ENCODE results near the gene PRPF31. TPM values are rescaled to one million over a fixed set of nuclear protein-coding genes. Genes with fewer than 3 reads are reported as not detected.
A peak's percentile ranks its signal among the peaks of the same experiment; 100 is the strongest.

Gene PRPF31
- total RNA-seq, 1 experiment from 2014 or later, result 84.4 TPM

DNA sequence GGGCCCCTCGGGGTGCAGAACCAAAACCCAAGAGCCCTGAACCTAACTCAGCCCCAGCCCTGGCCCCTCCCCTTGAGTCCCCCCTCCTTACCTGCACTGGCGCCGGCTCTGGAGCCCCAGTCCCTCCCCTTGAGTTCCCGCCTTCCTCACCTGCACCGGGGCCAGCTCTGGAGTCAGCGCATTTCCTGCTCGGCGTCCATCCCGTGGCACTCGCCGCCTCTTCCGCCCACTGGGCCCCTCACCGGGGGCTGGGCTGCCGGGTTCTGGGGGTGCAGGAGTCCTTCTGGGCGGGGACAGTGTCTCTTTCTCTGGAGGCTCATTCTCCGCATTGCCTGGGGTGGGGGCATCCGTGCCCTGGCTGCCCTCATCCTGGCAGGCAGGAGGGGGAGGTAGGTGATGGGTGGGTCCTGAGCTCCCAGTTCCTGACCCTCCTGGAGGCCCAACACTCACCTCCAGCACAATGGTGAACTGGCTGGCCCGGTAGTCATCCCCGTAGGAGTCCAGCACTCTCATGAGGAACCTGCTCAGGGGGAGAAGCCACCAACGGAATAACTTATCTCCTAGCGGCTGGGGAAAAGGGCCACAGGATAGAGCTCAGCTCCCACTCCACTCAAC lies 7.6 kb upstream of the PRPF31 start:
- Histone ChIP-seq H2BK20ac (ENCODE audit: low read depth, low read length, poor library complexity, severe bottlenecking) (no peak overlapping the region), H3K27me3 (ENCODE audit: insufficient read depth, low read length) (no peaks in the 10 kb centered on the region), H4K5ac (ENCODE audit: insufficient read length, low read depth, low read length) (no peak overlapping the region), H3K9ac (ENCODE audit: extremely low read depth, insufficient read length, low read length) (no peak overlapping the region), H2BK120ac (ENCODE audit: low read depth, low read length, poor library complexity, severe bottlenecking) (no peak overlapping the region), H3K23ac (ENCODE audit: insufficient read length, low read depth, low read length) (no peak overlapping the region), H3T11ph (ENCODE audit: low read length) (no peak overlapping the region), H3K27ac (ENCODE audit: insufficient read length, low read depth, low read length) (no peak overlapping the region), H4K8ac (replicated peaks; ENCODE audit: insufficient read length, low read depth, low read length) (no peak overlapping the region), H3K79me2 (ENCODE audit: insufficient read depth, low read length) (peaks cover 1% of the 10 kb centered on the region; the same call in 1 of the 2 replicates), H4K20me1 (ENCODE audit: control insufficient read depth, insufficient read depth, insufficient read length) (no peaks in the 10 kb centered on the region), H2BK5ac (ENCODE audit: insufficient read length, low read length) (no peak overlapping the region), H4K91ac (ENCODE audit: insufficient read length, low read depth, low read length) (no peak overlapping the region), H3K56ac (ENCODE audit: insufficient read length, low read depth, low read length) (no peak overlapping the region), H3K18ac (ENCODE audit: insufficient read length, low read depth, low read length) (no peak overlapping the region), H2AK5ac (ENCODE audit: insufficient read length, low read length) (no peak overlapping the region), H3K23me2 (ENCODE audit: insufficient read length, low read depth, low read length, poor library complexity, severe bottlenecking) (peaks cover 5% of the 10 kb centered on the region), H3K4me1 (ENCODE audit: insufficient read depth, low read length) (no peaks in the 10 kb centered on the region), H3K79me1 (ENCODE audit: insufficient read depth, low read depth, low read length, poor library complexity, severe bottlenecking) (peaks cover 4% of the 10 kb centered on the region), H3K4me2 (ENCODE audit: insufficient read depth, insufficient read length, low read length) (no peak overlapping the region), H2AFZ (ENCODE audit: low read length) (no peak overlapping the region), H3K14ac (ENCODE audit: insufficient read depth, low read length) (no peak overlapping the region), H3K4ac (ENCODE audit: low read depth, low read length) (no peak overlapping the region), H3K9me3 (ENCODE audit: control insufficient read depth, low read depth, low read length) (no peaks in the 10 kb centered on the region), H2BK15ac (ENCODE audit: low read depth, low read length) (no peak overlapping the region), H2BK12ac (ENCODE audit: insufficient read length, low read depth, low read length) (no peak overlapping the region)
- no peak overlapping the region; a peak in 1 of 7 replicates for H3K27ac Mint-ChIP-seq
- 0 out of 4 replicates have a peak, but pooled peaks cover 2 to 3% of the 10 kb centered on the region in 2 experiments for H3K4me1 Mint-ChIP-seq
- DNase-seq, result no peak
- H3K9me3 Mint-ChIP-seq, result peaks cover 0 to 2% of the 10 kb centered on the region in 2 experiments; a peak in 2 of 5 replicates
- TF ChIP-seq, protein P1, sequence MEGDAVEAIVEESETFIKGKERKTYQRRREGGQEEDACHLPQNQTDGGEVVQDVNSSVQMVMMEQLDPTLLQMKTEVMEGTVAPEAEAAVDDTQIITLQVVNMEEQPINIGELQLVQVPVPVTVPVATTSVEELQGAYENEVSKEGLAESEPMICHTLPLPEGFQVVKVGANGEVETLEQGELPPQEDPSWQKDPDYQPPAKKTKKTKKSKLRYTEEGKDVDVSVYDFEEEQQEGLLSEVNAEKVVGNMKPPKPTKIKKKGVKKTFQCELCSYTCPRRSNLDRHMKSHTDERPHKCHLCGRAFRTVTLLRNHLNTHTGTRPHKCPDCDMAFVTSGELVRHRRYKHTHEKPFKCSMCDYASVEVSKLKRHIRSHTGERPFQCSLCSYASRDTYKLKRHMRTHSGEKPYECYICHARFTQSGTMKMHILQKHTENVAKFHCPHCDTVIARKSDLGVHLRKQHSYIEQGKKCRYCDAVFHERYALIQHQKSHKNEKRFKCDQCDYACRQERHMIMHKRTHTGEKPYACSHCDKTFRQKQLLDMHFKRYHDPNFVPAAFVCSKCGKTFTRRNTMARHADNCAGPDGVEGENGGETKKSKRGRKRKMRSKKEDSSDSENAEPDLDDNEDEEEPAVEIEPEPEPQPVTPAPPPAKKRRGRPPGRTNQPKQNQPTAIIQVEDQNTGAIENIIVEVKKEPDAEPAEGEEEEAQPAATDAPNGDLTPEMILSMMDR (conservative IDR thresholded peaks at IDR 0.05), result no peak
- H3K36me3 Mint-ChIP-seq (ENCODE audit: insufficient read depth in 1 of 3, low read depth in 3 of 3), result peaks cover 45 to 64% (median 63%) of the 10 kb centered on the region in 3 experiments
- no peaks in the 10 kb centered on the region for H3K27me3 Mint-ChIP-seq (ENCODE audit: low read depth)
- peak overlapping the region in 1 of 2 experiments; percentile 33; a peak in 2 of 5 replicates for H3K4me3 Mint-ChIP-seq
- WGBS (ENCODE audit: extremely low coverage, insufficient read length, low lambda C conversion rate), result no CpG with 5 or more reads among the region's 21 CpGs
